HG03175 (cell line): ENCODE data around the gene MYO19.

ENCODE experiments used
- ATAC-seq: cut with Tn5 transposase; IDR thresholded peaks from one replicate; pipeline ENCODE4 v1.9.1; 2021; ENCODE audit warnings: mild to moderate bottlenecking, moderate library complexity; ENCODE audit not compliant: unreplicated experiment

Gene MYO19, protein sequence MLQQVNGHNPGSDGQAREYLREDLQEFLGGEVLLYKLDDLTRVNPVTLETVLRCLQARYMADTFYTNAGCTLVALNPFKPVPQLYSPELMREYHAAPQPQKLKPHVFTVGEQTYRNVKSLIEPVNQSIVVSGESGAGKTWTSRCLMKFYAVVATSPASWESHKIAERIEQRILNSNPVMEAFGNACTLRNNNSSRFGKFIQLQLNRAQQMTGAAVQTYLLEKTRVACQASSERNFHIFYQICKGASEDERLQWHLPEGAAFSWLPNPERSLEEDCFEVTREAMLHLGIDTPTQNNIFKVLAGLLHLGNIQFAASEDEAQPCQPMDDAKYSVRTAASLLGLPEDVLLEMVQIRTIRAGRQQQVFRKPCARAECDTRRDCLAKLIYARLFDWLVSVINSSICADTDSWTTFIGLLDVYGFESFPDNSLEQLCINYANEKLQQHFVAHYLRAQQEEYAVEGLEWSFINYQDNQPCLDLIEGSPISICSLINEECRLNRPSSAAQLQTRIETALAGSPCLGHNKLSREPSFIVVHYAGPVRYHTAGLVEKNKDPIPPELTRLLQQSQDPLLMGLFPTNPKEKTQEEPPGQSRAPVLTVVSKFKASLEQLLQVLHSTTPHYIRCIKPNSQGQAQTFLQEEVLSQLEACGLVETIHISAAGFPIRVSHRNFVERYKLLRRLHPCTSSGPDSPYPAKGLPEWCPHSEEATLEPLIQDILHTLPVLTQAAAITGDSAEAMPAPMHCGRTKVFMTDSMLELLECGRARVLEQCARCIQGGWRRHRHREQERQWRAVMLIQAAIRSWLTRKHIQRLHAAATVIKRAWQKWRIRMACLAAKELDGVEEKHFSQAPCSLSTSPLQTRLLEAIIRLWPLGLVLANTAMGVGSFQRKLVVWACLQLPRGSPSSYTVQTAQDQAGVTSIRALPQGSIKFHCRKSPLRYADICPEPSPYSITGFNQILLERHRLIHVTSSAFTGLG

DNA sequence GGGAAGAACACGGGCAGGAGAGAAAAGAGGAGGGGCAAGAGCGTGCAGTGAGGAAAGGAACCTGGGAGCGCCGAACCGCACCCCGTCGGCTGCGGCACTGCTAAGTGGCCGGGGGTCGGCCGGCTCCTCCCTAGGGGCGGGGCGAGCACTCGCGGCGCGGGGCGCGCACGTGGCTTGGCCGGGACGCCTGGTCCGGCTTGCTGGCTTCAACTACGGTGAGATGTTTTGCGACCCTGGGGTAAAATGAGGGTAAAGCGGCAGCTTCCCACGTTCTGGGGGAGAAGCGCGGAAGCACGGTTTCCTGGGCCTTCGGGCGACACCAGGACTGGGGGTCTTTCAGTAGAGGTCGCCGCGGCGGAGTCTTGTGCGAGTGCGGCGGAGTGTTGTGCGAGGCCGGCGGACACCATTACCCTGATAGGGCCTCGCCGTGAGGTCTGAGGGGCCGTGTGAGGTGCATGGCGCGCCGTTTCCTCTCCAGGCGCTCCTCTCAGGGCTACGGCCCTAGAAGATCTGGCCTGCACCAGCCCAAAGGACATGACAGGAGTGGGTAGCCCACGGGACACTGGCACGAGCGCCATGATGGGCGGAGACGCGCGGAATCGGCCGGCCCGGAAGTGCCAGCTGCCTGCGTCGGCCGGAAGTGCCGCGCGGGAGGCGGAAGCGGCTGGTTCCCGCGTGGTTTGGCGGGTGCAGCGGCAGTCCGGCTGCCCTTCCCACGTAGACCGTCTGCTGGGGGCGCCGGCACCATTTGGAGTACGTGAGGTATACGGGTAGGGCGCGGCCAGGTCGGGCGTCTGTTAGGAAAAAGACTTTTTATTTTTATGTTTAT, at the start of gene MYO19, which contains the start of gene PIGW:
TSS of gene MYO19 (minus strand) at position 29 of the 829 bp plus-strand sequence. CDS start 2,330 bp downstream, outside the sequence.
TSS of gene PIGW (plus strand) at position 148 of the 829 bp plus-strand sequence. CDS start 2,115 bp downstream, outside the sequence.
- peak; percentile 80 for ATAC-seq

DNA sequence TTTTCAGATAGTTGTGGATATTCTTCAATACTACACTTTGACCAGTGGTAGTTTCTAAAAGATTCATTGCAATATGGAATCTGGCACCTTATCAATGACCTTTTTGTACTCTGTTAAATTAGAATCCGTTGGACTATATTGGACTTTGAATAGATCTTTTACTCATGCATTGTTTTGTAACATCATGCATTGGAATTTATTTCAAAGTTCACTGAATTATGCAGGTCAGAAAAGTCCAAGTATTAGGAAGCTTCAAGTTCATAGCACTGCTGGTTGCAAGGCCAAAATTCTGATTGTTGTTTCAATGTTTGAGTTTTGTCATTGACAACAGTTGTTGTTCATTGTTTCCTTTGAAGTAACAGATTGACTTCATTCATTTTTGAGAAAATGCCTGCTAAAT, 49.1 kb upstream of the MYO19 start:
- no peak for ATAC-seq

DNA sequence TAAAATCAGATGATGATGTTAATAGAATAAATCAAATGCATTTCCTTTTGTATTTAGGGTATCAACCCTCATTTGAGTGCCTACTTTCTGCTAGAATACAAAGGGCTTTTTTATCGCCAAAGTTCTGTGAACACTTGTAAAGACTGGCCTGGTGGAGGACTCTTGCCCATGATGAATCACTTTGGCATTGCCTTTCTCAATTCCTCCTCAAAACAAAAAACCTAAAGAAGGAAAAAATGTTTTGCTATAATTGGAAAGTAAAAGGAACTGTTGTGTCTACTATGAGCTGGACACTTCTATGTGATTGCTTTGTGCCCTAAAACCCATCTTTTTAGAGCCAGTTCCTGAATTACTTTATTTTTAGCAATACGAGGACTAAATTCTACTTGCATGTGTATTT, 44.0 kb upstream of the MYO19 start:
- ATAC-seq, result no peak

DNA sequence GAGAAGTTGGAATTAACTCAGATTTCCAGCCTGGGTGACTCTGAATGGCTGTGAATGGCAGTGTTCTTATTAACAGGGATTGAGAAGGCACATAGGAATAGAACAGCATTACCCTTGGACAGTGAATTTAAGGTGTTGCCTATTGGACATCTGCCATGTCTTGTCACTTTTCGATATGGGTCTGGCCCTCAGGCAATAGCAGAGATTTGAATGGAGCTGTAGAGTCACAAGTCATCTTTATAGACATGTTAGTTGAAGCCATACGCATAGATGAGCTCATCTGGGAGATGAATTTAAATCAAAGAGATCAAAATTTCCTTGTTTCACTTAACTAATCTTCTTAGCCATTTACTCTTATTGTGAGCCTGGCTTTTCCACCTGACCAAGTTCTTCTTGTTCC, 42.1 kb upstream of the MYO19 start:
- no peak for ATAC-seq

DNA sequence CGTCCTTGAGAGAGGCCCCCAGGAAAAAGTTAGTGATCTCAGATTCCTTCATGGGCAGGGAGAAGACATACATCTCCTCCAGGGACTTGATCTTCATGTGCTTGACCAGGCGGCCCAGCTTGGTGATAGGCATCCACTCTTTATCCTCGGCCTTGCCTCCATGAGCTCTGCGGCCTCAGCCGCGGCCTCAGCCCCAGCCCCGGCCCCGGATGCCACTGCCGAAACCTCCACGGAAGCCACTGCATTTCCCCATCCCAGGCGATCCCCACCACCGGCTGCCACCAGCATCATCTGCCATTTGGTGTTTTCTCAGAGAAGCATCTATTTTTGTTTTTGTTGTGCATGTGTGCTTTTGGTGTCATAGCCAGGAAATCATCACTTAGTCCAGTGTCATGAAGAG, 40.4 kb upstream of the MYO19 start:
- no peak for ATAC-seq

DNA sequence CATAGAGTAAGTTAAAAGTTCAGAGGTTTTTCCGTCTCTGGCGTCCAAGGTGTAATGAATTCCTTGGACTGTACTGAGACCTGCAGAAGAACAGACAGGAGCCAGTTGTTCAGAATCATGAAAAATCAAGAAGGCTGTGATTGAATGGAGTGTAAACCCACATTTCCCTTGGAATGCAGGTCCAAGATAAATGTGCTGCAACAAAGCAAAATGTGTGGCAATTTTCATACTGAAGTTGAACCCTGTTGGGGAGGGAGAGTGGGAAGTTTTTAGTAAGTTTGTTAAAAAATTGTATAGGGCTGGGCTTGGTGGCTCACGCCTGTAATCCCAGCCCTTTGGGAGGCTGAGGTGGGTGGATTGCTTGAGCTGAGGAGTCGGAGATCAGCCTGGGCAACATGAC, 31.4 kb upstream of the MYO19 start:
- ATAC-seq, result no peak

DNA sequence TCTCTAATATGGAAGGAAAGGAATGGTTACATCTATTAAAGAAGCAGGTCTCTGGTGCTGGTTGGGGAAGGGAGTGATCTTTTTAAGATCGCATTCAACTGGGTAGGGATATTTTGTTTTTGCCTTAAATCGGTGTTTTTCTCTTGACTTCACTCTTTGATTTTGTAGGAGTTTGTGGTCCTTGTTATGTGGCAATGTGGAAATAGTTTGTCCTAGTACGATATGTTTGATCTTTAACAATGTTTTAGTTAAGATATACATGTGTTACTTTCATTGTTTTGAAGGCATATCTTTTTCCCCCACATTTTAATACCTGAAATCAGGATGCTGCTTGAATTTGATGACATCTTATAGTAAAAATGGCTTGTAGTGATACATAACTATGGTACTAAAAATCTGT, 18.8 kb upstream of the MYO19 start:
- no peak for ATAC-seq

DNA sequence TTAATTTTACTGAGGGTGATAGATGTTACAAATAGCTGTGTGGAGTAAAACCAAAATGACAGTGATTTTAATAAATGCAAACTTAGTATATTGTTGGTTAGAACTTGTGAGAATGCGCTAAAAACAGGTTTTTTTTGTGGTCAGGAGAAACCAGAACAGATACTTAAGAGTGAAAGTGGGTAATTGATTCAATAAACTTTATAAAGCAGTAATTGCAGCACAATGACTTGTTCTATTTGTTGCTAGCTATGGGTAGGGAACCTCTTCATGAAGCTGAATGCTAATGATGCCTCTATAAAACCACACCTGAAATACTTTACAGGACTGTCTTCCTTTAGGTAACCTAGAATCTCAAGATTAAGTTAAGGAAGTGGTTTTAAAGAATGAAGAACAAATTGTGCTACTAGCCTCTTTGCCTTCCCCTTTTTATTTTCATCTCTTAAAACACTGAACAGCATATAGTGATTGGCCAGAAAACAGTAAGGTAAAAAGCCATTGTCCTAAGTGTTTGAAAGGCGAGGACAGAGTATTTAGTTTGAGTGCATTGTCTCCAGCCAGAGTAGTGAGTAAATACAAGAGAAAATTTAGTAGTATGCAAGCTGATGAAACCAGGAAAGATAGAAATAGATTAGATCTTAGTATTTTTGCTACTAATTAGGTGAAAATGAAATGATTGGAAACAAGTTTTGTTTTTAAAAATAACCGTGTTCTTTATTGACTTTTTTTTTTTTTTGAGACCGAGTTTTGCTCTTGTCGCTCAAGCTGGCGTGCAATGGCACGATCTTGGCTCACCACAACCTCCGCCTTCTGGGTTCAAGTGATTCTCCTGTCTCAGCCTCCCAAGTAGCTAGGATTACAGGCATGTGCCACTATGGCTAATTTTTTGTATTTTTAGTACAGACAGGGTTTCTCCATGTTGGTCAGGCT, 16.1 kb upstream of the MYO19 start:
- ATAC-seq, result no peak

DNA sequence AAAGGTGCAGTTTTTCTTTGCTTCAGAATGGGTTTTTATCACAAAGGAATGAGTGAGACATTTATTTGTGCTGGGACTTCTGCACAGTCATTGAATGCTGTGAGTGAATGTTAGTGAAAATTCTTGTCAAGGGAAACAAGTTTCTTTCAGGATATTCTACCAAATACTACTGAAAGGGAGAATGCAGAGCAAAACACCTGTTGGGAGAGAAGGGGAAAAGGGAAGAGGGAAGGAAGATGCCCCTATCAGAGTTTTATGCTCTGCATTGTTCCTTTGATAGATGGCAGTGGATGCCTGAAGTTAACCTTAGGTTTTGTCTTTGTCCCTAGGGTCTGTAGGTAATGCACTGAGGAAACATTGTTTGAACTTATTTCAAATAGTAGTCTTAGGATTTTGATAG, 13.1 kb upstream of the MYO19 start:
- ATAC-seq, result no peak

DNA sequence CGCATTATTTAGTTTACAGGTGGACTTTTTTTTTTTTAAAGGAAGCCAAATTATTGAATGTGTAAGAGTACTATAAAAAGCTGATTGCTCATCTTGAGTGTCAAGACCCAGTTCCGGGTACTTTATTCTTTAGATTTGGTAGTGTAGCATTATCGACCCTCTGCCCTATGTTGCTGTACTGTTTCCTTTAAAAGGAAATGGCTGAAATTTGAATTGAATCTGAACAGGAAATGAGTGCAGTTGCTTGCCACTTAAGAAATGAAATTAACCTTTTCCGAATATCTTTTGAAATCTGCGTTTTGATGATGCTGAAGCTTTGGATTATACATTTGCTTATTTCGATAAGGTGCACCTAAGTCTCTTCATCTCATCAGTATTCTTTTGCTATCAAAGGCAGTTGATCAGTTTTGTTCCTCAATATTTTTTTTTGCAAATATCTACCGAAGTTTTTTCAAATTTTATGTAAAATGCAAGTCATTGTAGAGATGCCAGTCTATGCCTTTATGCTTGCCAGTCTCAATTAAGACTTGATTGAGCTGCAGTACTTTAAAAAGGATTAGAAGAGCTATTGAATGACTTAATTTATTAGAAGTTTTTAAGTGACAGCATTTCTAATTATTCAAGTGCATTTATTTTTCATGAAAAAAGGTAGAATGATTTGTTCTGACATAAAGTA, 11.9 kb upstream of the MYO19 start:
- ATAC-seq, result no peak

DNA sequence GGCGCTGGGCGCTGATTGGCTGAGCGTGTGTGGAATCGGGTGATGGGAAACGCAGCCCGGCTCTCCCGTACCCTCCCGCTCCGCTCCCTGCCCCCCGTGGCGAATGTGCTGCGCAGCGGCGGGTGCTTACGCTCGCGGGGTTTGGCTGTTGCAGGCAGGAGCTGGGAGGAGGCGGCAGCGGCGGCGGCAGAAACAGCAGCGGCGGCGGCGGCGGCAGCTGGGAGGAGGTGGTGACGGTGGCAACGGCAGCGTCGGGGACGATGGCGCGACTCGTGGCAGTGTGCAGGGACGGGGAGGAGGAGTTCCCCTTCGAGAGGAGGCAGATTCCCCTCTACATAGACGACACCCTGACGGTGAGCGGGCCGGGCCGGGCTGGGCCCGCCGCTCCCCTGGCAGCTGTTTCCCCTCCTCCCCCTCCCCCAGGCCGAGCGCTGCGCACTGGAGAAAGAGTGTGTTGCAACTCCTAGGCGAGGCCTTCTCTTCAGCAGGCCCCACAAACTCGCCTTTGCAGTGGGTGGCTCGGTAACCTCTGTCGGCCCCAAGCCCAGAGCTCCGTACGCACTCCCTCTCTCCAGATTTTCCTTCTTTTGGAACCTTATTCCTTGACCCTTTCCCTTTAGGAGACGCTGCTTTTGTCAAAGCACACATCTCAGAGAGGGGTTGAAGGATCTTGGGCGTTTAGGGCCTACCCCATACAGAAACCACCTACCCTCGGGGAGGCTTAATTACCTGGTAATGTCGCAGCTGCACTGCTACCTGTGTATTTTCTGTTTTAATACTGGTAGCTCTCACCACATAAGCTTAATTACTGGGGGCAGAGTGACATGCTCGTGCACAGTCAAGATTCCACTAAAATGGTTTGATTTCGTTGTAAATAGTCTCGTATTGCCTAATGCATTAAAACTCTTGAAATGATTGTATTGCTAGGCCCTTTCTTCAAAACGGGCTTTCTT, 11.1 kb upstream of the MYO19 start:
- ATAC-seq, result peak; percentile 78

DNA sequence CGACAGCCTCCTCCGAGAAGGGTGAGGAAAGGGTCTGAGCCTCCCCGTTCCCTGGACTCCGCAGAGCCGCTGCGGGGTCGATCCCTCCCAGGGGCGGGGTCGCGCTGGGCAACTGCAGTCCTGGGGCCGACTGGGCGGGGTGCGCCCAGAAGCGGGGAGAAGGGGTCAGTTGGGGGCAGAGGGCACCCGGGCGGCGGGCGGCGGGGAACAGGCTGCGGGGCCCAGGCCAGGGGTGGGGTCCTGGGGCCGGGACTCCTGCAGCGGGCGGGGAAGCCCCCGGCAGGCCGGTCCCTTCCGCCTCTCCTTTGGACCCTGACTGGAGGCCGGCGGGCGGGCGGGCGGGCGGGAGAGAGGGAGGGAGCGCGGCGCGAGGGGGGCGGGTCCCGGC, 10.4 kb upstream of the MYO19 start:
- no peak for ATAC-seq

DNA sequence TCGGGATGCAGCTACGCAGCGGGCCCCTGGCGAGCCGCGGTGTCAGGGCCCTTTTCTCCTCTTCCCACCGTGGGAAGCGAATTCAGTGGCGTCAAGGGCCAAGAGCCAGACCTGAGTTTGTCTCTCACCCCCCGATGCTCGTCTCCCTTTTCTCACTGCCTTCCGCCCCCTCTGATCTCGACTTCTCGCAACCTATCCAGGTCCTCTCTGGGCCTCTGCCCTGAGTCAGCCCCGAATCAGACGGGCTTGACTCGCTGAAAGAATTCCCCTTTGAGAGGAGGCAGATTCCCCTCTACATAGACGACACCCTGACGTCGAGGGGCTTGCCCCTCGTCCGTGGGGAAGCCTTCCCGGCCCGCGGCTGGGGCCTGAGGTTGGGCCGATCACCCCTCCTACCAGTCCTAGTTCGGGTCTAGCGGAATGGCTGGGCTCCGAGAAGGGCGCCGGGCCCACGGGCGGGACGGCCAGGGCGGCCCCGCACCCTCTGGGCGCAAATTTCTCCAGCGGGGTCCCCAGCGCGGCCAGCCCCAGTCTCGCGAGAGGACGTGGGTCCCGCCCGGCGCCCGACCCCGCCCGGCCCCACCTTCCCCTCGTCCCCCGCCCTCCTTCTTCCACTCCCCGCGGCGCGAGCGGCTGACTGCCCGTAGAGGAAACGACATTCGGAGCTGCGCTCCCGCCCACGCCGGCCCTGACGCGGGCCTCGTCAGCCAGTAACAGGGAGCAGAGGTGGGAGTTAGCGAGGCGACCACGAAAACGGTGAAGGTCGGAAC, 9.8 kb upstream of the MYO19 start, which contains the start of gene GGNBP2:
TSS of gene GGNBP2 (plus strand) at position 613 of the 770 bp plus-strand sequence. CDS start 806 bp downstream, outside the sequence.
- peak; percentile 51 for ATAC-seq

DNA sequence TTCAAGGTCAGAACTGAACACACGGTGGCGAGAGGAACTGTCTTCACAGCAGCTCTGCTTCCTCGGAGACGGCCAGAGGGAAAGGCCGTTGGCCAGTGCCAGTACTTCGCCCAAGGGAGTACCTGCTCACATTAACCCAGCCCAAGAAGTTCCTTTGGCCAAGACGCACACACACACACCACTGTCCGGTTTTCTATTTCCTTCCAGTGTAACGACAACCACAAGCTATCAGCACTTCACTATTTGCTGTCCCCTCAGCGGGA, 9.3 kb upstream of the MYO19 start:
- no peak for ATAC-seq

DNA sequence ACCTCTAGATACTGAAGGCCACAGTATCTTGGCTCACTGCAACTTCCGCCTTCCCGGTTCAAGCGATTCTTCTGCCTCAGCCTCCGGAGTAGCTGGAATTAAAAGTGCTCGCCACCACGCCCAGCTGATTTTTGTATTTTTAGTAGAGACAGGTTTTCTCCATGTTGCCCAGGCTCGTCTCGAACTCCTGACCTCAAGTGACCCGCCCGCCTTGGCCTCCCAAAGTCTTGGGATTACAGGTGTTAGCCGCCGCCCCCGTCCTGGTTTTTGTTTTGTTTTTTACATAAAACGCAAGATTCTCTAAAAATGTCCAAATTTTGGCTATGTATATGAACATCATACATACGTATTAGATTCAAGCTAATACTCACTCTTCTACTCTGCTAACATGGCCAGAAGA, 8.1 kb upstream of the MYO19 start:
- ATAC-seq, result no peak

DNA sequence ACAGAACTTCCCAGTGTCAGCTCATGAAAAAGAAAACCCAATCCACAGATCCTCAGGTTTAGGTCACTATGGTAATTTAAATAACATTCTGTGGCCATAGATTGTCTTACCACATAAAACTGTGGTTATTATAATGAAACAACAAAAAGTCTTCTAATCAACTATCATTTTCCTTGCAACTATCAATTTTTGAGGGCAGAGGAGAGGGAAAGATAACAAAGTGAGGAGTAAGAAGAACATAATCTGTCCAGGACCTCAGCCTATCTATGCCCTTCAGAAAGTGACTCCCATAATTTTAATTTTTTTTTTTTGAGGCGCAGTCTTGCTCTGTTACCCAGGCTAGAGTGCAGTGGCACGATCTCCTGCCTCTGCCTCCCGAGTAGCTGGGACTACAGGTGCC, 6.0 kb upstream of the MYO19 start:
- ATAC-seq, result no peak

DNA sequence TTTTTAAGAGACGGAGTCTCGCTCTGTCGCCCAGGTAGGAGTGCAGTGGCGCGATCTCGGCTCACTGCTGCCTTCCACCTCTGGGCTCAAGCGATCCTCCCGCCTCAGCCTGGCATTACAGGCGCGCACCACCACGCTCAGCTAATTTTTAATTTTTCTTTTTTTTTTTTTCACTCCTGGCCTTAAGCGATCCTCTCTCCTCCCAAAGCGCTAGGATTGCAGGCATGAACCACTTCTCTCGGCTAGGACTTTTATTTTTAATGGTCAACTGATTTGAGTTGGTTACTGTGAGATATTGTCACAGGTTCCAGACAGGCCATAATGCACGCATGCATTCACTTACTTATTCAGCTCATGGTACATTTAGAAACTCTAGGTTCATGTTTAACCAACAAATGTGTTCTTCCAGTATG, 1.0 kb upstream of the MYO19 start:
- ATAC-seq, result peak; percentile 18
